Fibroblast of lung (primary cell): ENCODE measurements around the gene MEG3. TPM values are rescaled to one million over a fixed set of nuclear protein-coding genes. Genes with fewer than 3 reads are reported as not detected.

Source experiments
- DNase-seq, 2 donors: peaks; one replicate each; pipeline versions ENCODE4 v3.0.0 to v3.0.0-alpha.2; 2010; ENCODE audit warnings: low read depth in 2 of 2
- H2AFZ ChIP-seq: 2 replicates; pipeline ENCODE4 v1.5.1; 2012; ENCODE audit warnings: low read length, control low read depth, inconsistent platforms
- H3K27ac ChIP-seq: 2 replicates; pipeline ENCODE4 v1.5.1; 2011; ENCODE audit warnings: low read length, control low read depth; ENCODE audit not compliant: insufficient read depth
- H3K27me3 ChIP-seq: 2 replicates; pipeline ENCODE4 v1.5.1; 2011; ENCODE audit warnings: mild to moderate bottlenecking, low read length; ENCODE audit not compliant: control insufficient read depth, insufficient read depth
- H3K36me3 ChIP-seq: 2 replicates; pipeline ENCODE4 v1.5.1; 2011; ENCODE audit warnings: low read length; ENCODE audit not compliant: control insufficient read depth, insufficient read depth
- H3K4me1 ChIP-seq: 2 replicates; pipeline ENCODE4 v1.5.1; 2011; ENCODE audit warnings: low read length; ENCODE audit not compliant: control insufficient read depth, insufficient read depth; ENCODE audit errors: extremely low read depth
- H3K4me2 ChIP-seq: 2 replicates; pipeline ENCODE4 v1.5.1; 2011; ENCODE audit warnings: low read length, control low read depth; ENCODE audit not compliant: insufficient read depth; ENCODE audit errors: extremely low read depth
- H3K4me3 ChIP-seq, 4 experiments: fragments of 200-600 bp in 1 of 4; sonication (generic) in 1 of 4; replicated peaks in 1 of 4; 2 replicates each; pipeline ENCODE4 v1.5.1; 2011 to 2016; ENCODE audit warnings: low read length in 4 of 4, low read depth in 3 of 4, mild to moderate bottlenecking in 3 of 4, control low read depth in 2 of 4, inconsistent platforms in 1 of 4, mixed read lengths in 1 of 4; ENCODE audit not compliant: insufficient read depth in 1 of 4; ENCODE audit errors: control extremely low read depth in 1 of 4
- H3K79me2 ChIP-seq: 2 replicates; pipeline ENCODE4 v1.5.1; 2012; ENCODE audit warnings: mild to moderate bottlenecking, low read length, inconsistent platforms; ENCODE audit not compliant: control insufficient read depth, insufficient read depth
- H3K9ac ChIP-seq: 2 replicates; pipeline ENCODE4 v1.5.1; 2011; ENCODE audit warnings: mild to moderate bottlenecking, low read length, control low read depth; ENCODE audit not compliant: insufficient read depth
- H3K9me3 ChIP-seq: 2 replicates; pipeline ENCODE4 v1.5.1; 2012; ENCODE audit warnings: low read depth, low read length; ENCODE audit not compliant: control insufficient read depth, insufficient read depth
- H4K20me1 ChIP-seq: 2 replicates; pipeline ENCODE4 v1.5.1; 2011; ENCODE audit warnings: low read length; ENCODE audit not compliant: control insufficient read depth, insufficient read depth; ENCODE audit errors: extremely low read depth
- CTCF ChIP-seq, 2 donors: IDR thresholded peaks in 1 of 2; conservative IDR thresholded peaks in 1 of 2; 1 replicate in 1 of 2; 2 replicates in 1 of 2; pipeline ENCODE4 v1.5.1; 2011 to 2012; ENCODE audit warnings: low read length in 2 of 2, control low read depth in 1 of 2, inconsistent platforms in 1 of 2, low read depth in 1 of 2, mild to moderate bottlenecking in 1 of 2
- EZH2 ChIP-seq: IDR thresholded peaks from 2 replicates; pipeline ENCODE4 v1.5.1; 2012; ENCODE audit warnings: low read length, control low read depth, mild to moderate bottlenecking; ENCODE audit errors: missing control alignments
- polyA plus RNA-seq, 2 donors: library from polyadenylated mRNA; depleted of rRNA in 1 of 2; stranded (reverse) in 1 of 2; unstranded in 1 of 2; fragments of >200 nt; gene quantifications; 2 replicates each; pipeline ENCODE4 v1.2.1, GENCODE V29; 2011 to 2012; ENCODE audit warnings: missing spikeins in 1 of 2
- total RNA-seq: library from RNA; depleted of rRNA; stranded (reverse); fragments of >200 nt; gene quantifications from 2 replicates; pipeline ENCODE4 v1.2.1, GENCODE V29; 2014

The MEG3 gene
- total and polyA plus RNA-seq, 2 donors (not counting 1 experiment from before 2014, with no cell fraction given): 104 to 182 TPM

- Histone ChIP-seq H3K9me3 (no peaks in the 10 kb centered on the region), H2AFZ (no peak overlapping the region), H3K4me3 (no peak overlapping the region), H3K27me3 (no peaks in the 10 kb centered on the region), H3K4me1 (no peaks in the 10 kb centered on the region), H3K27ac (no peak overlapping the region), H3K36me3 (no peaks in the 10 kb centered on the region), H3K9ac (no peak overlapping the region), H3K79me2 (no peaks in the 10 kb centered on the region), H3K4me2 (no peak overlapping the region), H4K20me1 (no peaks in the 10 kb centered on the region)
- no peak for TF ChIP-seq CTCF (conservative IDR thresholded peaks at IDR 0.05 in 1 of 2, IDR thresholded peaks at IDR 0.05 in 1 of 2; ENCODE audit: low read depth in 1 of 2, low read length in 2 of 2)
- TF ChIP-seq EZH2: no peak
- DNase-seq: no peak
Measured at GRCh38 chr14:100779691-100780080, 46.2 kb upstream of the MEG3 start.

- Histone ChIP-seq H3K27me3 (no peaks in the 10 kb centered on the region), H3K4me2 (no peak overlapping the region), H3K4me3 (no peak overlapping the region), H3K9ac (no peak overlapping the region), H3K27ac (no peak overlapping the region), H4K20me1 (no peaks in the 10 kb centered on the region), H2AFZ (no peak overlapping the region), H3K9me3 (no peaks in the 10 kb centered on the region), H3K79me2 (no peaks in the 10 kb centered on the region), H3K36me3 (no peaks in the 10 kb centered on the region), H3K4me1 (no peaks in the 10 kb centered on the region)
- no peak for DNase-seq
- TF ChIP-seq CTCF (conservative IDR thresholded peaks at IDR 0.05 in 1 of 2, IDR thresholded peaks at IDR 0.05 in 1 of 2; ENCODE audit: low read depth in 1 of 2, low read length in 2 of 2) (no peak), EZH2 (no peak)
Measured at GRCh38 chr14:100780246-100780645, 45.7 kb upstream of the MEG3 start.

- Histone ChIP-seq H3K9me3 (no peaks in the 10 kb centered on the region), H3K4me3 (no peak overlapping the region), H2AFZ (no peak overlapping the region), H3K27me3 (no peaks in the 10 kb centered on the region), H3K79me2 (no peaks in the 10 kb centered on the region), H3K27ac (no peak overlapping the region), H4K20me1 (no peaks in the 10 kb centered on the region), H3K36me3 (no peaks in the 10 kb centered on the region), H3K4me2 (no peak overlapping the region), H3K4me1 (no peaks in the 10 kb centered on the region), H3K9ac (no peak overlapping the region)
- no peak for DNase-seq
- TF ChIP-seq EZH2: no peak
- TF ChIP-seq CTCF (conservative IDR thresholded peaks at IDR 0.05 in 1 of 2, IDR thresholded peaks at IDR 0.05 in 1 of 2; ENCODE audit: low read depth in 1 of 2, low read length in 2 of 2): no peak
Measured at GRCh38 chr14:100780646-100781355, 45.1 kb upstream of the MEG3 start.
